TTC549 (cell line): ENCODE measurements around the gene MEIS3.

Source experiments
- FAIRE-seq: peaks from 2 replicates; lab custom pipeline; 2012; peaks lifted over from hg19 to GRCh38; lab: Jason Lieb, UNC

Gene MEIS3

DNA sequence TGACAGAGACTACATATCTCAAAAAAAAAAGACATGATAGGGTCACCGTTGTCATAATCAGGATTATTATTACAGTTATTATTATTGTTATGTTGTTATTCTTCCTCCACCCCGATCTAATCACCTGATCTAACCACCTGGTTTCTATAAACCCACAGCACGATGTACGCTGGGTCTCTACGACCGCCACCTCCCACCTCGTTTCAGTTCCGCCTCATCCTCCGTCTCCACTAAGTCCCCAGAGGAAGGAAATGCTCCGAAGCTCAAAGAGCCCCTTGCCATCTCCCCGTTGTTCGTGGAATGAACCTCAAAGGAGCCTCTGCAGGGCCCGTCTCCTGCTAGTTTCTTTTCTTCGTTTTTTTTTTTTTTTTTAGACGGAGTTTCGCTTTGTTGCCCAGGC is 15.9 kb upstream of the MEIS3 start:
- FAIRE-seq: no peak

DNA sequence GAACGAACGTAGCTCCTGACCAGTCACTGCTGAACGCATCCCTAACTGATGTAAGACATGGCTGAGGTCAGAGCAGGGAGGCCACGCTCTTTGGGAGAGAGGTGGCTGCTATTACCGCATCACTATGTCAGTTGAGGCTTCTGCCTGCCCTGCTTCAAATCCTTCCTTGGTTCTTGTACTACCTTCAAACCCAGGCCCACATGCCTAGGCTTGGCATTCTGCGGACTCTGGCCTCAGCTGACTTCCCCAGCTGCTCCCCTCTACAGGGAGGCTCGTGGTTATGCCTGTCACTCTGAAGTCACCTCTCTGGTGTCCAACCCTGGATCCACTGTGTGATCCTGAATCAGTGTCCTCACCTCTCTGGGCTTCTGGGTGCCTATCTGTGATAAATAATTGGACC is 14.8 kb upstream of the MEIS3 start:
- FAIRE-seq: no peak

DNA sequence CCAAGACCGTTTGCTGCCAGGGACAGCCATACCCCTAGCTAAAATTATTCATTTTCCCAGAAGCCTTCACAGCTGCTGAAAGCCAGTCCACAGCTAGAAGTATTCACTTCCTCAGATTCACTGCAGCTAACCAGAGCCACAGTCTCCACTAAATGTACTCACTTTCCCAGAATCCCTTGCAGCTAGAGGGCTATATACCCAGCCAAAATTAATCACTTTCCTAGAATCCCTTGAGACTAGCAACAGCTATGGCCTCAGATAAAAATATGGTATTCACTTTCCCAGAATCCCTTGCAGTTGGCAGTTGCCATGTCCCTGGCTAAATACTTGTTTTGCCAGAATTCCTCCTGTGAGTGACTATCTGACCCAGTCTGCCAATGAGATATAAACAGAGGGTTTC is 13.8 kb upstream of the MEIS3 start:
- no peak for FAIRE-seq

DNA sequence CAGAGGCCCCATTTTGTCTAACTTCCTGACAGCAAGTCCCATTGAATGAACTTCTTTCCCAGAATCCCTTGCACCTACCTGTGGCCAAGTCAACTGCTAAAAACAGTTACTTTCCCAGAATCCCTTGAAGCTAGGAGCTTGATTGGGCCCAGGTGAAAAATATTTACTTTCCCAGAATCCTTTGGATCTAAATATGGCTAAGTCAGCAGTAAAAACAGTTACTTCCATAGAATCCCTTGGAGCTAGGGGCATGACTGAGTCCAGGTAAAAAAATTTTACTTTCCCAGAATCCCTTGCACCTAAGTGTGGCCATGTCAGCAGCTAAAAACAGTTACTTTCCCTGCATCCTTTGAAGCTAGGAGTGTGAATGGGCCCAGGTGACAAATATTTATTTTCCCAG is 13.2 kb upstream of the MEIS3 start:
- FAIRE-seq: no peak

DNA sequence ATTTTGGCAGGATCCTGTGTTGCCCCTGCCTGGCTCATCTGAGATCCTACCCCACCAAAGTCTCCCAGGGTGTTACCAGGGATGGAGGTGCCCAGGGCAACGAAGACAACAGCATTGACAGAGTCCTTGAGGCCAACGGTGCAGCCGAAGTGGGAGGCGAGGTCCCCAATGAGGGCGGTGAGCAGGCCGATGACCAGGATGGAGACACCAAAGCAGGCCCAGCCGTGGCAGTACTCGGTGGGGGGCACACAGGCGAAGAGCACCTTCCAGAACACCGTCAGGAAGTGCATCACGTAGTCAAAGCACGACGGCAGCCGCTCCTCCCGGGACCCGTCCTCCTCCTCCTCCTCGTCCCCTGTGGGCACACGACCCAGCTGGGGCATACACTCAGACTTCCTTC is 12.8 kb upstream of the MEIS3 start:
- no peak for FAIRE-seq

DNA sequence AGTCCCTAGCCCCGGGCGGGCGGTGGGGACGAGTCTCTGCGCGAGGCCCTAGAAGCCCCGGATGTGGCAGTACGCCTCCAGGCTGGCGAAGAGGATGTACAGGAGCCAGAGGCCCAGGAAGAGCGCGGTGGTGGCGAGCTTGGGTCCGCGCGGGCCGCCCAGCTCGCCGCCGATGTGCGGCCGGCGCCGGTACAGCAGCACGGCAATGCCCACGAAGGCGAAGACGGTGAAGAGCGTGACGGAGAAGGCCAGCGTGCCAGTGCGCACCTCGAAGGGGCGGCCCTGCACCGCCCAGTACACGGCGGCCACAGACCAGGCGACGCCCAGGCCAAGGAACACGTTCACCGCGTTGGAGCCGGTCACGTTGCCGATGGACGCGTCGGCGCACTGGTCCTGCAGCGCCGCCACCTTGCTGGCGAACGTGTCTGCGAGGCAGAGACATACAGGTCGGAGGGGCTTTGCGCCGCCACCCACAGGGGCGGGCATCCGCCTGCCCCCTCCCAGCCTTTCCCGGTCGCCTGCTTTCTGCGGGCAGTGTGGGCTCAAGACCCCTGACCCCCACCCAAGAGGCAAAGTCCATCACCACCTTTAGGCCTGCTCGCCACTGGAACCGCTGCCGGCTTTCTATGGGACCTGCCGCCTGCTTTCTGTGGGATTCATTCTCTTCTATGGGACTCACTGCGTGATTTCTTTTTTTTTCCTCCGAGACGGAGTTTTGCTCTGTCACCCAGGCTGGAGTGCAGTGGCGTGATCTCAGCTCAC is 10.9 kb upstream of the MEIS3 start:
- FAIRE-seq: no peak

DNA sequence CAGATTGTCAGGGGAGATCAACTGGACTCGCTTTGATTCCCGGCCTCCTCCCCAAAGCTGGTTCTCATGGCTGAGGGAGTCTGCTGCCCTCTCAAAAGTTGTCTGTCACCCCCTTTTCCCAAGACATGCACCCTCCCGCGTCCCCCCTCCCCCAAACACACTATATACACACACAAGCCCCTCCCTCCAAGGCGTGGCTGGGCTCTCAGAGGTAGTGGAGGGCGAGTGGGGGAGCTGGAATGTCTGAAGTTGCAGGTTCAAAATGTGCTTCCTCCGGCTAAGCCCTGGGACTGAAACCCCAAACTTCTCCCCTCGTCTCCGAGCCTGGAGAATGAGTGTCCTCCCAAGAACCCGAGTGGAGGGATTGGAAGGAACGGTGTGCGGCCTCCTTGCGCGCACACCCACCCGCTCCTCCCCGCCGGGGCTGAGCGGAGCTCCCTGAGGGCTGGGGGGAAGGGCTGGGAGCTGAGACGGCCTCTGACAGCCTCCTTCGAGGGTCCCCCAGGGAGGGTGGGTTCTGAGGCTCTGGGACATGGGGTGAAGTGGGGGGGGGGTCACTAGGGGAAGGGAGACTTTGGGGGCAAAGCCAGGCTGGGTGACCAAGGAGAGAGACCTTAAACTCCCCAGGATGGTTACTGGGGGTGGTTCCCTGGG is 9.9 kb upstream of the MEIS3 start:
- FAIRE-seq: no peak

DNA sequence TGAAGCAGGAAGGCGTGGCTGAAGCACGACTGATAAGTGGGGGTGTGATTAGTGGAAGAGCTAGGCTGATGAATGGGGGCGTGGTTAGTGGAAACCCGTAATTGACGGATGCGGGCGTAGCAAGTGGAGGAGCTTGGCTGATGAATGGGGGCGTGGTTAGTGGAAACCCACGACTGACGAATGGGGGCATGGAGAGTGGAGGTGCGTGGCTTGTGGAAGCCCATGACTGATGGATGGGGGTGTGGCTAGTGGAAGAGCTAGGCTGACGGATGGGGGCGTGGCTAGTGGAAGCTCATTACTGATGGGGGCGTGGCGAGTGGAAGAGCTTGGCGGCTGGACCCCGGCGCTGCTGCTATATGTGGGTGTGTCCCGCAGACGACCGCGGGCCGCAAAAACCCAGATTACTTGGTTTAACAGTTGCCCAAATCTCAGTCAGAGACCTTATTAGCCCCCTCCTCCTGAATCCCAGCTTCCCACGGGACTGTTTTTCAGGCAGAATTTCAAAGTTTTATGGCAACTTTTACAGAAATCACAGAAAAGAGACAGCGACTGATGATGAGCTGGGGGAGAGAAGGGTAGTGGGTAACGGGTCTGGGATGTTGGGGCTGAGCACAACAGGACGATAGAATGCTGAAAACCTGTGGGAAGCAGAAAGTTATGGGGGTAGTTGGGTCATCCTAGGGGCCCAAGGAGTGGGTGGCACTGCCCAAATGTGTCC is 9.0 kb upstream of the MEIS3 start:
- FAIRE-seq: peak; percentile 98

DNA sequence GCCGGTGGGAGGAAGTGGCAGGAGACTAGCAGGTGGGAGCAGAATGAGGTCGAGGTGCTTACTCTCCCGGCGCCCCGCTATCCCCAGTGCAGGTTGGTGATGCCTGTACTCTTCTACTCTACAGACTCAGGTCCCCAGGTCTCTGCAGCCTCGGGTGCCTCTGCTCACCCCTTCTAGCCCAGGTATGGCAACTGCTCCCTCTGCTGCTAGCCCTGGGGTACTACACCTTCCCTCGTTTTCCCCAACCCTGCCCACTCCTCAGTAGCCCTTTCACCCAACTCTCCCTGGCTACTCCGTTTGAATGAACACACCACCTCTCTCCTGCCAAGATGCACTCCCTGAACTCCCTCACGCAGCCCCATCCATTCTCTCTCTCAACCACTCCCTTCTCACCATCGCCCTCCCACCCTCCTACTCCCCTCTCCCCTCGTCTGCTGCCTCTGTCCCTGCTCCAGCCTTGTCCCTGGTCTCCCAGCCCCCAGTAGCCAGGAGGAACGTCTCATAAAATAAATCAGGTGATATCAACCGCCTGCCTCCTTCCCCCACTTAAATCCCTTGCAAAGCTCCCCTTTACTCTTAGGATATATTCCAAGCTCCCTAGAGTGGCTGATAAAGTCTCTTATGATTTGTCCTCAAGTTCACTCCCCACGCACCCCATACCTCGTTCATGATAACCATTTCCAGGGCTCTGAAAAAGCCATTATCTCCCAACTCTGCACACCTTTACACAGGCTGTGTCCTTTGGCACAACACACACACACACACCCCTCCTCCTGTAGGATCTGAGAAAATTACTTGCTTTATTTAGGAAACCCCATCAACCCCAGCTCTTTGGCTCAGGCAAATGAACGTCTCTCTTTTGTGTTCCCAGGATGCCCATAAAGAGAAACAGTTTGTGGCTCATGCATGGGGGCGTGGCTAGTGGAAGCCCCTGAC is 8.2 kb upstream of the MEIS3 start:
- no peak for FAIRE-seq

DNA sequence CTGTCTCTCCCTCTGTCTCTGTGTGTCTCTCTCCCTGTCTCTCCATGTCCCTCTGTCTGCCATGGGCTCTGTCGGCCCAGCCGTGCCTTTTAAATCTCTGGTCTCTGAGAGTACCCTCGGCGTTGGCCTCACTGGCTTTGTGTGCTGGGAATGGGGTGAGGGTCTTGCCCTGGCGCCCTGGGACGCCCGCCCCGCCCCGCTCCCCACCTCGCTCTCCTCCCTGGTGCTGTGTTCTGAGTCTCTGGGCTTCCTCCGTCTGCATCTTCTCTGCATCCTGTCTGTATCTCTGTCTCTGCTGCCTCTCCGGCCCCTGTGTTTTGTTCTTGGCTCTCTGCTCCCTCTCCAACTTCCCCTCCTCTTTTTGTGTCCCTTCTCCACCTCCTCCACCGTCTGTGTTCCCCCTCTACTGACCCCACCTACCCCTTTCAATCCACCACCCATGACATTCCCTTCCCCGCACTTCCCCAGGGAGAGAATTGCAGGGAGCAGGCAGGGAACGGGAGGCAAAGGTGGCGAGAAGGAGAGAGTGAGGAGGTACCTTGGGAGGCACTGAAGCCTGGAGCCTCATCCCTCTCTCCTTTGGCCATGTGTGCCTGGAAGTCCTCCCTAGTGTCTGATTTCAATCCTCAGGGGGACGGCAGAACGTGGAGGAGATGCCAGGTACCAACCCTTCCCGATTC is 4.0 kb upstream of the MEIS3 start:
- no peak for FAIRE-seq

DNA sequence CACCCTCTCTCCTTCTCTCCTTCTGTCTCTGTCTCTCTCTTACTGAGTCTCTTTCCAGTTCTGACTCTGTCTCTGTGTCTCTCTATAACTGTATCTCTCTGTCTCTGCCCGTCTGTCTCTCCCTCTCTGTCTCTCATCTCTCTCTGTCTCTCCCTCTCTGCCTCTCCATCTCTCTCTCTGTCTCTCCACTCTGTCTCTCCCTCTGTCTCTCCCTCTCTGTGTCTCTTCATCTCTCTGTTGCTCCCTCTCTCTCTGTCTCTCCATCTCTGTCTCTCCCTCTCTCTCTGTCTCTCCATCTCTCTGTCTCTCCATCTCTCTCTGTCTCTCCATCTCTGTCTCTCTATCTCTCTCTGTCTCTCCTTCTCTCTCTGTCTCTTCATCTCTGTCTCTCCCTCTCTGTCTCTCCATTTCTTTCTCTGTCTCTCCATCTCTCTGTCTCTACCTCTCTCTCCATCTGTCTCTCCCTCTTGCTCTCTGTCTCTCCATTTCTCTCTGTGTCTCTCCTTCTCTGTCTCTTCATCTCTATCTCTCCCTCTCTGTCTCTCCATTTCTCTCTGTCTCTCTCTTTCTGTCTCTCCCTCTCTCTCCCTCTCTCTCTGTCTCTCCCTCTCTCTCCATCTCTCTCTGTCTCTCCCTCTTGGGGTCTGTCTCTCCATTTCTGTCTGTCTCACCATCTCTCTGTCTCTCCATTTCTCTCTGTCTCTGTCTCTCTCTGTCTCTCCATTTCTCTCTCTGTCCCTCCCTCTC is 3.3 kb upstream of the MEIS3 start:
- no peak for FAIRE-seq

DNA sequence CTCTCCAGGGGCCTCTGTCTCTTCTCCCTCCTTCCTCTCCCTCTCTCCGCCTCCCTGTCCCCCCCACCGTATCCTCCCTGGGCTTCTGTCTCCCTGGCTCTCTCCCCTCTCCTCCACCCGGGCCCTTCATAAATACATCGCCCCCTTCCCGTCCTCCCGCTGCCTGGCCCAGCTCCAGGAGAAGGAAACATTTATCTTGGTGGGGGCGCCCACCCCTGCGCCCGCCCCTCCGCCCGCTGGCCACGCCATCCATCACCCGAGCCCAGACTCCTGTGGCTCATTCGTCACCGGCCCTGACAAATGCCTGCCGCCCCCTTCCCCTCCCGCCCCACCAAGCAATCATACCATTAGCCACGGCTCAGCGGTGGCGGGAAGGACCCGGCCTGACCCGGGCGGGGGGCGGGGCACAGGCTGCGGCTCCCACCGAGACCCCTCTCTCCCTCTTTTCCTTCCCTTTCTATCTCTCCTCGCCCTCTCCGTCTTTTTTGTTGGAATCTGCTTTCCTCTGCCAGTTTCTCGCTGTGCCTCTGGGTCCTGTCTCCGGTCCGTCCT is 2.6 kb upstream of the MEIS3 start:
- FAIRE-seq: no peak

DNA sequence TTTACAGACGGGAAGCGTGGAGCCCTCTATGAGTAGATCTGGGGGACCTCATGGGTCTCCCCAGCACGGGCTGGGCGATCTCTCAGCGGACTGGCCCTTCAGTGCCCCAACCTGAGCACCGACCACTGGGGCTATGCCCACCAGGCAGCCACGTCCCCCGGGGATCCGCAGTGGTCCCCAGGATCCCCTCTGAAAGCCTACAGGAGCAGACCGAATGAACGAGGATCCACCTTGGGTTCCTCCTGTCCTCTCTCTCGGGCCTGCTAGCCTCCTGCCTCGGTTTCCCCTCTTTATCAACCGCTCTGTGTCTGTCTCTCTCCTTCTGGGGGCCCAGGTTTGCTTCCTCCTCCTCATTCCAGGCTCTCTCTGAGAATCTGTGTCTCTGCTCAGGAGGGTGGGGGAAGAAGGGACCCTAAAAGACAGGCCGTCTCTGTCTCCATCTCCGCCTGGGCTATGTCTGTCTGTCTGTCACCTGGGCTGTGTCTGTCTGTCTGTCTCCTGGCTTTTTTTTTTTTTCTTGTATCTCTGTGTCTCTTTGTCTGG is 2.0 kb upstream of the MEIS3 start:
- no peak for FAIRE-seq

DNA sequence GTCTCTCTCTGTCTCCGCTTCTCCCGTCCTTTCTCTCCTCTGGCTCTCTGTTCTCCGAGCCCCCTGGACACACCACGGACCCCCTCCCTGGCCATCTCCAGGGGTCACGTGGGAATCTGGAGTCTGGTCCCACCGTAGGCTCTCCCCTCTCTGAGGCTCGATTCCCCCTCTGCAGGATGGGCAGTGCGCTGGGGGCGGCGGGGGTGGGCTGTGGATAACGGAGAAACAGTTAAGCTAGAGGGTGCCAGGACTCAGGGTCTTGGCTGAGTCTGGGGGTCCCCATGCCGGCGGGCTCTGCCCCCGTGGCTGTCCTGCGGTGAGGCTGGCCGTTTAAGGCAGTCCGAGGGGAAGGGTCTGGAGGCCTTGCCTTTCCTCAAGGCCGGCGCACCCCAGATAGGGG is 462 bp upstream of the MEIS3 start:
- FAIRE-seq: no peak

DNA sequence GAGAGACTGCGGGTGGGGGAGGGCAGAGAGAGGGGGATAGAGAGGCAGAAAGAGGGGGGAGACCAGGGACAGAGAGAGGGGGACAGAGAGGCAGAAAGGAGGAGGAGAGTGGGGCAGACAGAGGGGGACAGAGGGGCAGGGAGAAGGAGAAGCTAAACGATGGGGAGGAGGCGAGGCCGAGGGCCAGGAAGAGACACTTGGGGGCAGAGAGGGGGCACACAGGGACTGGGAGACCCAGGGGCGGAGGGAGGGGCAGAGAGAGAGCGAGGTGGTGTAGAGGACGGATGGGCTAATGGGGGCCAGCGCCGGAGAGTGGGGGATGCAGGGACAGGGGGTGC is 666 bp downstream of the MEIS3 start:
- no peak for FAIRE-seq

DNA sequence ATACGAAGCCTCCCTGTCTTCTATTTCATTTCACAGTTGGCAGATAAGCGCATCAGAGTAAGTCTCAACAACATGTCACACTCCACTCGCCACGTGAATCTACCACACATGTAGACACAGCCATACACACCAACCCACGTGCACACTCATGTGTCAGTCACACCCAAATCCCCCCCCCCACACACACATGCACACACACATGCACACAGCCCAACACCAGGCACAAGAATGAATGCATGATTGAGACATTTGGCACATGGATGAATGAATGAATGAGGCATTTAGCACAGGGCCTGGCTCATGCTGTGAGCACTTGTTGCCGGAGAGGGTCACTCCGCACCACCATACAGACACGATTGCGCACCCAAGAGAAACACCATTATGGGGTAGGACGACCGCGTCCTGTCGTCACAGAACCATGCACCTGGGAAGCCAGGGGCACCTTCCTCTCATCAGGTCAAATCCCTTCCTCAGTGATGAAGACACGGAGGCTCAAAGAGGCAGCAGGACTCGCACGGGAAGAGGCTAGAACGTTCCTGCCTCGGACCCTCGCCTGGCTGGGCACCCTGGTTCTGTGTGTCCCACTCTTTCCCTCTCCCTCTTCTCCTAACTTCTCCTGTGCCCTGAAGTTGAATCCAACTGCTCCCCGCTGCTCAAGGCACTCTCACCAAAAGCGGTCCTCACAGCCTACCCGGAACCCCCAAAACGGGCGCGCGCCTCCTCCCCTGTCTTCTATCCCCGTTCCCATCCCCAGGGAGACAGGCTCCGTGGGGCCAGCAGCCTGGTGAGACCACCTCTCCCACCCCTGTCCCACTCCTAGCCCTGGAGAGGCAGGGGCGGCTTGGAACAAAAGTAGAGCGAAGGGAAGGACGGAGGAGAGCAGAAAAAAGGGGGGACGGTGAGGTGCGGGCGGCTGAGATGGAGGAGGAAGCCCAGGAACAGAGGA is 1.3 kb downstream of the MEIS3 start:
- FAIRE-seq: no peak

DNA sequence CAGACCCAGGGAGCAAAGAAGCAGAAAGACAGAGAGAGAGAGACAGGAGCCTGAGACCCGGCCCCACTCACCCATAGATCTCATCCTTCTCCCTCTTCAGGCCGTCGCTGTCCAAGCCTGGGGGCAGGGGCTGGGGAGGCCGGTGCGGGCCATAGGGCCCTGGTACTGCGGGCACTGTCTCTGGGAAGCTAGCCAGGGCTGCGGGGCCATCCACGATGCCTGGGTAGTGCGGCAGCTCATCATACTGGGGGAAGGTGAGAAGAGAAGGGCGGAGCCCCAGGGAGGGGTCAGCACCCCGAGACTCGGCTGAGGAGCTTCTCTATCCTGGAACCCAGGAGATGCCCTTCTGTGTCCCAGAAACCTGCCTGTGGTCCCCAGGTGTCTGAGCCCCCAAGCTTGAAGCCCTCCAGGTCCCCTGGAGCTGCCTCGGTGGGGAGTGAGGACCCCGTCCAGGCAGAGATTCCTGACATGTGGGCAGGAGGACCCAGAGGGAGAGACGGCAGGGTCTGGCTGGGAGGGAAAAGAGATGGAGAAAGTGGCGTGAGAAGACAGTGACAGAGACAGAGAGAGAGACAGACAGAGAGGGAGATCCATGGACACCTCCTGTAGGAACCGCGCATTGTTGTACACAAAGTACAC is 2.1 kb downstream of the MEIS3 start:
- no peak for FAIRE-seq

DNA sequence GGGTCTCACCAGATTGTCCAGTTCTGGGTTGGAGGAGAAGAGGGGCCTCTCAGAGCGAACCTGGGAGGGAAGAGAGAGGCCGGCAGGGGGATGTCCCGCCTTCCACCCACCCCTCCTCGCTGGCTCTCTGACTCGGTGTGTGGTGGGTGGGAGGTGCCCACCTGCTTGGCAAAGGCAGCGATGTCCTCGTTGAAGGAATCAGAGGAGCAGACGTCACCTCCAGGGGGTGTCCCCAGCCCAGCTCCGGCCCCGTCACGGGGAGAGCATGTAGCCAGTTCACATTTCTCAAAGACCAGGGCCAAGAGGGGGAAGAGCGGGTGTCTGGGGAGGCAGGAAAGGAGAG is 2.7 kb downstream of the MEIS3 start:
- no peak for FAIRE-seq
